GM21447 (cell line): ENCODE data around the gene OR11G2.
"Not testable (repeated sequence)": the region's sequence is repeated elsewhere in the genome, so short reads cannot be mapped to it uniquely, and the experiment has no call there.

Experiments used
- ATAC-seq: cut with Tn5 transposase; IDR thresholded peaks from one replicate; pipeline ENCODE4 v1.9.1; 2021; ENCODE audit not compliant: unreplicated experiment

Gene OR11G2, protein sequence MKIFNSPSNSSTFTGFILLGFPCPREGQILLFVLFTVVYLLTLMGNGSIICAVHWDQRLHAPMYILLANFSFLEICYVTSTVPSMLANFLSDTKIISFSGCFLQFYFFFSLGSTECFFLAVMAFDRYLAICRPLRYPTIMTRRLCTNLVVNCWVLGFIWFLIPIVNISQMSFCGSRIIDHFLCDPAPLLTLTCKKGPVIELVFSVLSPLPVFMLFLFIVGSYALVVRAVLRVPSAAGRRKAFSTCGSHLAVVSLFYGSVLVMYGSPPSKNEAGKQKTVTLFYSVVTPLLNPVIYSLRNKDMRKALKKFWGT

DNA sequence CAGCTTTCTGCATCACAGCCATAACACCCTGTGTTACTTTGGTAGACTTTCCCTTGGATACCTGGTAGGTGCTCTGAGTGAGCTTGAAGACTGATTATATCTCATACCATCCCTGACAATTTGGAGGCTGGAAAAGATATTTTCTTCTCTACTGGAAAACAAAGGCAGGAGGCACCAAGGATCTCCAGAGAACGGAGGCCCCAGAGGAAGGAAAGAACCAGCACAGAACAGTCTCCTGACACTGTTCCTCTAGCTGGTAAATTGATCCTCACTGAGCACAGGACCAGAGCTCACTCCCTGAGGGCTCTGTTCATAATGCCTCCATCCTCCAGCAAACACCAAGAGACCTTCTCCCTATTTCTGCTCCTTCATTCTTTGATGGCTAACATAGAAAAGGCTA is at the start of gene OR11G2:
OR11G2 (plus strand) TSS at position 301 of the 400 bp plus-strand sequence. CDS start 6,542 bp downstream, outside the sequence.
- no peak for ATAC-seq

DNA sequence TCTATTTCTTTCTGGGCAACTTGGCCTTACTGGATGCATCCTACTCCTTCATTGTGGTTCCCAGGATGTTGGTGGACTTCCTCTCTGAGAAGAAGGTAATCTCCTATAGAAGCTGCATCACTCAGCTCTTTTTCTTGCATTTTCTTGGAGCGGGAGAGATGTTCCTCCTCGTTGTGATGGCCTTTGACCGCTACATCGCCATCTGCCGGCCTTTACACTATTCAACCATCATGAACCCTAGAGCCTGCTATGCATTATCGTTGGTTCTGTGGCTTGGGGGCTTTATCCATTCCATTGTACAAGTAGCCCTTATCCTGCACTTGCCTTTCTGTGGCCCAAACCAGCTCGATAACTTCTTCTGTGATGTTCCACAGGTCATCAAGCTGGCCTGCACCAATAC is 46.8 kb upstream of the OR11G2 start:
- no peak for ATAC-seq

DNA sequence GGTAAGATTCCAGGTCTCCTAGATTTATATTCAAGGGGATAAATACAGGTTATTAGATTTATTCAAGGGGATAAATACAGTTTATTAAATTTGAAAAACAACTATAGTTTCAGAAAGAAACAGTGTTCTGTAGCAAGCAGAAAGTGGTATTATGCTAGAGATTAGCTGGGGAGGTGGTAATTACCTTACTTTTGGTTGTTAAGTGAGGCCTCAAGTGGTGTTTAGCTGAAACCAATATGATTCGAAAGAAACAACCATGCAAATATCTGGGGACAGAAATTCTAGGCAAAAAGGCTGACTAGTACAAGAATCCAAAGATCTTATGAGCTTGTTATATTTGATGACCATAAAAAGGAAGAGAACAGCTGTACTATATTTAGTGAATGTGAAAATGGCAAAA is 45.9 kb upstream of the OR11G2 start:
- no peak for ATAC-seq

DNA sequence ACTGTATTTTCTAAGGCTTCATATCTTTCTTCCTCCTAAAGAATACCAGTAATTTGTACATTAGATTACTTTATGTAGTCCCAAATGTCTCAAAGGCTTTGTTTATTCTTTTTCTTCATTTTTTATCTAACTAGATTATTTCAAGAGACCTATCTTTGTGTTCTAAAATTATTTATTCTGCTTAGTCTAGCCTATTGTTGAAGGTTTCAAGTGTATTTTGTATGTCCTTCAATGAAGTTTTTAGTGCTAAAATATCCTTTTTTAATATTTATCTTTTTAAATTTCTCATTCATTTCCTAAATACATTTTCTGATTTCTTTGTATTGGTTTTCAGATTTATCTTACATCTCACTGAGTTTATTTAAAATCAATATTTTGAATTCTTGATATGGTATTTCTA is 26.2 kb upstream of the OR11G2 start:
- no peak for ATAC-seq

DNA sequence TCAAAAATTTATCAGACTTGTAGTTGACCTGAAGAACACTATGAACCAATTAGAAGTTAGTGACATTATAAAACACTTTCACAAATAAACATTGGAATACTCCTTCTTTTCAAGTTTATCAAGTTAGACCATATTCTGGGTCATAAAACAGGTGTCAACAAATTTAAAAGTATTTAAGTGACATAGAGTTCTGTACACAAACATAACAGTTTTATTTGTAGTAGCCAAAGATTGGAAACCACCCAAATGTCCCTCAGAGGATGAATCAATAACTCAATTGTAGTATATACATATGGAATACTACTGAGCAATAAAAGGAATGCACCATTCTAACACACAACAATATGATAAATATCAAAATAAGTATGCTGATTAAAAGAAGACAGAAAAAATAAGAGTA is 23.6 kb upstream of the OR11G2 start:
- no peak for ATAC-seq

DNA sequence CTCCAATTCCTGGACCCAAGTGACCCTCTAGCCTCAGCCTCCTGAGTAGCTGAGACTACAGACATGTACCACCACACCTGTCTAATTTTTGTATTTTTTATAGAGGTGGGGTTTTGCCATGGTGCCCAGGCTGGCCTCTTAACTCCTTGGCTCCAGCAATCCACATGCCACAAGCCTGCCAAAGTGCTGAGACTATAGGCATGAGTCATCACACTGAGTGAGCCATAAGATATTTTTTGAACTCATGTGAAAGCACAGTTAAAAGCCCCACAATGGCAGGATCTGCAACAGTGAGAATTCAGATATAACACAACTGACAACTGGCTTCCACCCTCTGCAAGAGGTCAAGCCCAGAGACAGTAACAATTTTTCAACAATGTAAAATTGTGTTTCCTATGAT is 20.8 kb upstream of the OR11G2 start:
- not testable (repeated sequence) for ATAC-seq

DNA sequence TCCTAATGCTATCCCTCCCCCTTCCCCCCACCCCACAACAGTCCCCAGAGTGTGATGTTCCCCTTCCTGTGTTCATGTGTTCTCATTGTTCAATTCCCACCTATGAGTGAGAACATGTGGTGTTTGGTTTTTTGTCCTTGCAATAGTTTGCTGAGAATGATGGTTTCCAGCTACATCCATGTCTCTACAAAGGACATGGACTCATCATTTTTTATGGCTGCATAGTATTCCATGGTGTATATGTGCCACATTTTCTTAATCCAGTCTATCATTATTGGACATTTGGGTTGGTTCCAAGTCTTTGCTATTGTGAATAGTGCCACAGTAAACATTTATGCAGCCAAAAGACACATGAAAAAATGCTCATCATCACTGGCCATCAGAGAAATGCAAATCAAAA is 16.5 kb upstream of the OR11G2 start:
- ATAC-seq = not testable (repeated sequence)

DNA sequence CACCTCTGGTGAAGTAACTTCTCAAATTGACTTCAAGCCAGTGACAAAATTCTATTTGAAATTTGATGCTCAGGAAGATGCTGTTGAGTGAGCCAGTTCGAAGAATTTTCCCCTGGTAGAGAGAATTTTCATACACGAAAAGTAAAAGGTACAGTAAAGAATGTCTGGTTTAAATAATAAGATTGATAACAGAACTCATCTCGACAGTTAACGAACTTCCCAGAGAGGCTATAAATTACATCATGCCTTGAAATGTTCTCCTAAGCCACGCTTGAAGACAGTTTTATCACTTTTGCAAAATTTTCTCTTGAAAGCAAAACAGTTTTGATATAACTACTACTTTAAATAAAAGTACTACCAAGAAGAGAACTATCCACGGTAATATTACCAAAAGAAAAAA is 14.4 kb upstream of the OR11G2 start:
- no peak for ATAC-seq

DNA sequence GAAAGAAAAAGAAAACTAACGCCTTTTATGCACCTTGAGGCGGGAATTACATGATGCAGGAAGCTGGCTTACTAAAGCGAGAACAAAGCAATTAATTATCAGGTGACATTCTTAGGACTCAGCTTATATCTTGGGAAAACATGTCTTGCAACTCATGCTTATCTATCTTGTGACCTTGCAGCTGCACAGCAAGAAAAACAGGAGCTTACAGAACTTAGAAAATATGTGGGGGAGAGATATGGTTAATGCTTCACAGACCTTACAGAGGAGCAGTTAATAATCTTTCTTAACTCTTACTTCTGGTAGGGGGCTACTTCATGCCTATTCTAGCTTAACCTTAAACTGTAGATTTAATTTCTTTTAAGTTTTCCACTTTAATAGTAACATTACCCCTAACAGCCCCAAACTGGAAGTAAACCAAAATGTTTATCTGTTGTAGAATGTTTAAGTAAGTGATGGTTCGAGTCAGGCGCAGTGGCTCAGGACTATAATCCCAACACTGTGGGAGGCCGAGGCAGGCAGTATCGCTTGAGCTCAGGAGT is 13.2 kb upstream of the OR11G2 start:
- no peak for ATAC-seq

DNA sequence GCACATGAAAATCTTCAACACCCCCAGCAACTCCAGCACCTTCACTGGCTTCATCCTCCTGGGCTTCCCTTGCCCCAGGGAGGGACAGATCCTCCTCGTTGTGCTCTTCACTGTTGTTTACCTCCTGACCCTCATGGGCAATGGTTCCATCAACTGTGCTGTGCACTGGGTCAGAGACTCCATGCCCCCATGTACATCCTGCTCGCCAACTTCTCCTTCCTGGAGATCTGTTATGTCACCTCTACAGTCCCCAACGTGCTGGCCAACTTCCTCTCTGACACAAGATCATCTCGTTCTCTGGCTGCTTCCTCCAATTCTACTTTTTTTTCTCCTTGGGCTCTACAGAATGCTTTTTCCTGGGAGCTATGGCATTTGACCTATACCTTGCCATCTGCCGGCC is 11.5 kb upstream of the OR11G2 start:
- no peak for ATAC-seq

DNA sequence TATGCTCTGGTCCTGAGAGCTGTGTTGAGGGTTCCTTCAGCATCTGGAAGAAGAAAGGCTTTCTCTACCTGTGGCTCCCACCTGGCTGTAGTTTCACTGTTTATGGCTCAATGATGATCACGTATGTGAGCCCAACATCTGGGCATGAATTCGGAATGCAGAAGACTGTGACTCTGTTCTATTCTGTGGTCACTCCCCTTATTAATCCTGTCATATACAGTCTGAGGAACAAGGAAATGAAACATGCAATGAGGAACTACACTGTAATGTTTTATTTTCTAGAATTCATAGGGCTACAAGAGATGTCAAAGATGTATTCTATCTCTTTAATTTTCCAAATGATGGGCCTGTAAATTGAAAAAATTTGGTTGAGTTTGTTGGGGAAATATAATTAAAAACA is 10.8 kb upstream of the OR11G2 start:
- no peak for ATAC-seq

DNA sequence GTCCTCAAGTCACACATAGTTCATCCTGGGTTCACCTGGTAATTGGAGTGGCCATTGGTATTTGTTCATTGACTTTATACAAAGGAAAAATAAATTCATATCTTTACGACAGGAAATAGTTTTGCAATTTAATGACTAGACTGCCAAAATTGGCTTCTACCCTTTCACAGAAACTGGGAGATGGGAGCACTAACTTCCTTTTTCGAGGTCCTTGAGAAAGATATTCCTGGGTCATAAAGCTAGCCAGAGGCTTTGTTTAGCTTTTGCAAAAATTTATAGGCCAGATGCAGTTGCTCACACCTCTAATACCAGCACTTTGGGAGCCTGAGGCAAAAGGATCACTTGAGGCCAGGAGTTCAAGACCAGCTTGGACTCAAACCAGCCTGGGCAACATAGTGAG is 10.2 kb upstream of the OR11G2 start:
- no peak for ATAC-seq

DNA sequence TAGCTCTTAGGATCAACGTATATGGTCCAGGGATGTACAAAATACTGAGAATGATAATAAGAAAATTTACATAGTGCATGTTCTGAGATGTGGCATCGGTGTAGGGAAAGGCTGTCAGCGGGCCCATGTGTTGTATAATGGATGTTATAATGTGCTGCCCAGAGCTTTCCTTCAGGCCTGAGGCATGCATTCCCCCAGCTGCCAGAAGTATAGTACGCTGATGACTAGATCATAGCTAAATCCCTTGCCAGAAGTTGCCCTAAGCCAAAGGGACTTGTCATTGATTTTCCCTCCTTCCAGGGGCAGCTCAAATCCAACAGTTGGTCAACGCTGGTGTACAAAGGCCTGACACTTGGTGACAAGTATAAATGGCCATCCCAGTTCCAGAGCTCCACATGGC is 6.5 kb upstream of the OR11G2 start:
- ATAC-seq = no peak

DNA sequence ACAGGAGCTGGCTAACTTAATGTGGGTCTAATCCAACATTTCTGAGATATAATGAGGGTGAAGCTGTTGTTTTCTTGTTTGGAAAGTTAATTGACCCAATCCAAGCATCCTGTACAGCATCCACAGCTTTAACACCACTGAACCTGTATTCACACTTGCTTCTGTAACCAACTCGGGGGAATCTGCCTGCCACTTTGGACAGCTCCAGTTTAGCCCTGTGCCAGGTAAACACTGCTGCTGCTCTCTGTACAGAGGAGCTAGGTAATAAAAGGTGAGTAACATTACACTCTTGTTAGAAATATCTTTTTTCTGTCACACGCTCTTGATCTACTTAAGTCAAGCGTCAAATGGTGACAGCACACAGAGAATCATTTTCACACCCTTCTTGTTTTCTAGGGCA is 700 bp downstream of the OR11G2 start:
- ATAC-seq = no peak

DNA sequence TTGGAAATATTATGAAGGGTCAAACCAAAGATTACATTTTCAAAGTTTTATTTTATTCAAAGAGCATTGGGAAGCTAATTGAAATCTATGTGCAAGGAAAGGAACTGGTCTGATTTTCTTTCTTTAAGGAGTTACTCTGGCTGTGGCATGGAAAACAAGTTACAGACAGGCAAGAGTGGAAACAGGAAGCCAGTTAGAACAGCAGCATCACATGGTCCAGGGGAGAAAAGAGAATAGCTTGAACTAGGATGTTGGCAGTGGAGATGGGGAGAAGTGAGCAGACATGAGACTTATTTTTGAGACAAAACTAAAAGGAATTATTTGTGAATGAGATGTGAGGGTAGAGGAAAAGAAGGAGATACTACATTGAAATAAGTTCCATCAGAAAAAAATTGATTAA is 3.4 kb downstream of the OR11G2 start:
- ATAC-seq = no peak

DNA sequence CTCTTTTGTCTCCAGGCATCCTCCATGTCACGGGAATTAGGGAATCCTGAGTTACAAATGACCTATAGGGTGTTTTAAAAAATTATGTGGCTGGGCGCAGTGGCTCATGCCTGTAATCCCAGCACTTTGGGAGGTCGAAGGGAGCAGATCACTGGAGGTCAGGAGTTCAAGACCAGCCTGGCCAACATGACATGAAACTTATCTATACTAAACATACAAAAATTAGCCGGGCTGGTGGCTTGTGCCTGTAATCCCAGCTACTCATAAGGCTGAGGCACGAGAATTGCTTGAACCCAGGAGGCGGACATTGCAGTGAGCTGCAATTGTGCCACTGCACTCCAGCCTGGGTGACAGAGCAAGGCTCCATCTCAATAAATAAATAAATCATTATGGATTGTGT is 4.5 kb downstream of the OR11G2 start:
- ATAC-seq = not testable (repeated sequence)

DNA sequence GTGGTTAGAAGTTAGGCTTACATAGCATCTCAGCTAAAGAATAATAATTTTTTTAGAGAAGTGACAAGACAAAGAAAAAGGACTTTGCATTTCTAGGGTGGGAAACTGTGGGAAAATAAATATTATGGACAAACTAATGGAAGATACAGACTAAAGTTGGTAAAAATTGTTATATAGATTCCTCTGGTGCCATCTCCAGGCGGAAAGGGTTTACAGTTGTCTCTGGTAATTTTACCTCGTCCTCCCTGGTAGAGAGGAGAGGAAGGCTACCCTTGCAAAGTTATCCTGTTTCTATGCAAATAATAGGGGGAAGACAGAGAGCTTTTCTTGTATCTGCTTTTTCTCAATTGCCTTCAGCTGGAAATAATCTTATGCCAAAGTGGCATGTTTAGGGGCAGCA is 5.2 kb downstream of the OR11G2 start:
- ATAC-seq = no peak

DNA sequence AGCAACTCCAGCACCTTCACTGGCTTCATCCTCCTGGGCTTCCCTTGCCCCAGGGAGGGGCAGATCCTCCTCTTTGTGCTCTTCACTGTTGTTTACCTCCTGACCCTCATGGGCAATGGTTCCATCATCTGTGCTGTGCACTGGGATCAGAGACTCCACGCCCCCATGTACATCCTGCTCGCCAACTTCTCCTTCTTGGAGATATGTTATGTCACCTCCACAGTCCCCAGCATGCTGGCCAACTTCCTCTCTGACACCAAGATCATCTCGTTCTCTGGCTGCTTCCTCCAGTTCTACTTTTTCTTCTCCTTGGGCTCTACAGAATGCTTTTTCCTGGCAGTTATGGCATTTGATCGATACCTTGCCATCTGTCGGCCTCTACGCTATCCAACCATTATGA is 6.8 kb downstream of the OR11G2 start:
- no peak for ATAC-seq

DNA sequence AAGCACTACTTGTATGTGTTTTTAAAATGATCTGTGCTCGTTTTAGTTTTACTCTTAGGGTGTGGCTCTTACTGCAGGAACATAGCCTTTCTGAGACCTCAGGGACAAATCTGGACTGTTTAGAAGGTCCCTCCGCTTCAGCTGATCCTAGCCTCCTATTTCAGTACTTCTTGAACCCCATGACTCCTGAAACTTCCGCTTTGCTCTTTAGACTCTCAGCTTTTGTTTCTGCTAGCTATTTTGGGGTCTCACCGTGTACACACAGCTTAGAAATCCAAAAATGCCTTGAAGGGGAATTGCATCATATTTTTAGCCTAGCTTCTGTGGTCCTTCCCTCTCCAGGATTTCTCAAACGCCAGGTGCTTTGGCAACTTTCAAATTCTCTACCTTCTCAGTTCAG is 8.3 kb downstream of the OR11G2 start:
- no peak for ATAC-seq

DNA sequence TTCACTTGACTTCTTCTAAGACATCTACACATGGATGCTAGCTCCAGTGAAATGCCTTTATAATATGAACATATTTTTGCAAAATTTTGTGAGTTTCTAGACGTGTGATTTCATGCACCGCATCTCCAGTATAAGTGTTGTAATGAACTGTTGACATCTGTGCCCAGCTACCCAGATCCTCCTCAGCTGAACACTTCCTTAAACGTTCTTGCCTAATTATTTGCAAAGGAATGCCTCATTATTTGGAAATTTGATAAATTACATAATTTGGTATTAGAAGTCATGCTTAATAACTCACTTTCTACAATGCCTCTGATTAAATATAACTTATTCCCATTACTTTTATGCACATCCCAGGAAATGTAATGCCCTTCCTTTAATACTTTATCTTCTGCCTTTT is 14.0 kb downstream of the OR11G2 start:
- no peak for ATAC-seq

DNA sequence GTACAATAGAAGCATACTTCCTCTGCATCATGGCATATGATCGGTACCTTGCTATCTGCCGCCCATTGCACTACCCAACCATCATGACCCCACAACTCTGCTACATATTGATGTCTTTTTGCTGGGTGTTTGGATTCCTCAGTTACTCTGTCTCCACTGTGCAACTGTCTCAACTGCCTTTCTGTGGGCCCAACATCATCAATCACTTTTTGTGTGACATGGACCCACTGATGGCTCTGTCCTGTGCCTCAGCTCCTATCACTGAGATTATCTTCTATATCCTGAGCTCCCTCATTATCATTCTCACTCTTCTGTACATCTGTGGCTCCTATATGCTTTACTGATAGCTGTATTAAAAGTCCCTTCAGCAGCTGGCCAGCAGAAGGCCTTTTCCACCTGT is 18.9 kb downstream of the OR11G2 start:
- no peak for ATAC-seq

DNA sequence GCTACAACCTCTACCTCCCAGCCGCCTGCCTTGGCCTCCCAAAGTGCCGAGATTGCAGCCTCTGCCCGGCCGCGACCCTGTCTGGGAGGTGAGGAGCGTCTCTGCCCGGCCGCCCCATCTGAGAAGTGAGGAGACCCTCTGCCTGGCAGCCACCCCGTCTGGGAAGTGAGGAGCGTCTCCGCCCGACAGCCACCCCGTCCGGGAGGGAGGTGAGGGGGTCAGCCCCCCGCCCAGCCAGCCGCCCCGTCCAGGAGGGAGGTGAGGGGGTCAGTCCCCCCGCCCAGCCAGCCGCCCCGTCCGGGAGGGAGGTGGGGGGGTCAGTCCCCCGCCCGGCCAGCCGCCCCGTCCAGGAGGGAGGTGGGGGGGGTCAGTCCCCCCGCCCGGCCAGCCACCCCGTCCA is 21.7 kb downstream of the OR11G2 start:
- not testable (repeated sequence) for ATAC-seq

DNA sequence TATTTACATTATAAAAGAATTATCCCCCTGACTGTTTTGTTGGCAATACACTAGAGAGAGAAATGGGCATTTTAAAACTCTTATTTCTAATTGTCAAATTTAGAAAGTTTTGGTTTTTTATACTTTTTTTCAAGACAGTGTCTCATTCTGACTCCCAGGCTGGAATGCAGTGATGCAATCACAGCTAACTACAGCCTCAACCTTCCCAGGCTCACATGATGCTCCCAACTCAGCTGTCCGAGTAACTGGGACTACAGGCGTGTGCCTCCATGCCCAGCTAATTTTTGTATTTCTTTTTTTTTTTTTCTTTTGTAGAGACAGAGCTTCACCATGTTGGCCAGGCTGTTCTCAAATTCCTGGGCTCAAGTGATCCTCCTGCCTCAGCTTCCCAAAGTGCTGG is 24.5 kb downstream of the OR11G2 start:
- no peak for ATAC-seq
